AG04450 (cell line): Measurements from ENCODE around the gene ZNF853. TPM values are rescaled to one million over a fixed set of nuclear protein-coding genes. Genes with fewer than 3 reads are reported as not detected.

Source experiments
- CTCF ChIA-PET: fragments of 300-600, 350-600 bp; formaldehyde crosslinking; extraction: SDS; loops from one replicate; lab custom pipeline; 2022; ENCODE audit warnings: antibody characterized with exemption, inconsistent platforms; lab: Charles Lee
- POLR2A ChIA-PET: fragments of 350-600 bp; formaldehyde crosslinking; extraction: SDS; loops from one replicate; lab custom pipeline; 2021; ENCODE audit warnings: antibody characterized with exemption, inconsistent platforms; lab: Yijun Ruan, JAX
- DNase-seq: peaks from one replicate; pipeline ENCODE4 v3.0.0-alpha.2; 2011; ENCODE audit warnings: low read depth, low spot score
- H3K27ac ChIP-seq: one replicate; pipeline ENCODE4 v1.5.1; 2012; ENCODE audit warnings: low read depth, low read length, control low read depth
- H3K27me3 ChIP-seq: one replicate; pipeline ENCODE4 v1.6.0; 2012; ENCODE audit warnings: low read length; ENCODE audit not compliant: control insufficient read depth, insufficient read depth
- H3K4me3 ChIP-seq: 2 replicates; pipeline ENCODE4 v1.5.1; 2011; ENCODE audit warnings: mild to moderate bottlenecking, low read depth, low read length, control low read depth
- H3K9me3 ChIP-seq: 2 replicates; pipeline ENCODE4 v1.5.1; 2012; ENCODE audit warnings: low read length; ENCODE audit not compliant: control insufficient read depth, insufficient read depth
- CTCF ChIP-seq: IDR thresholded peaks from 2 replicates; pipeline ENCODE4 v1.5.1; 2011; ENCODE audit warnings: low read depth, low read length, control low read depth, inconsistent platforms
- polyA plus RNA-seq: library from polyadenylated mRNA; depleted of rRNA; stranded (reverse); fragments of >200 nt; gene quantifications from 2 replicates; pipeline ENCODE4 v1.2.3, GENCODE V29; 2011

The ZNF853 gene
- polyA plus RNA-seq, 1 experiment: 5.3 TPM

DNA sequence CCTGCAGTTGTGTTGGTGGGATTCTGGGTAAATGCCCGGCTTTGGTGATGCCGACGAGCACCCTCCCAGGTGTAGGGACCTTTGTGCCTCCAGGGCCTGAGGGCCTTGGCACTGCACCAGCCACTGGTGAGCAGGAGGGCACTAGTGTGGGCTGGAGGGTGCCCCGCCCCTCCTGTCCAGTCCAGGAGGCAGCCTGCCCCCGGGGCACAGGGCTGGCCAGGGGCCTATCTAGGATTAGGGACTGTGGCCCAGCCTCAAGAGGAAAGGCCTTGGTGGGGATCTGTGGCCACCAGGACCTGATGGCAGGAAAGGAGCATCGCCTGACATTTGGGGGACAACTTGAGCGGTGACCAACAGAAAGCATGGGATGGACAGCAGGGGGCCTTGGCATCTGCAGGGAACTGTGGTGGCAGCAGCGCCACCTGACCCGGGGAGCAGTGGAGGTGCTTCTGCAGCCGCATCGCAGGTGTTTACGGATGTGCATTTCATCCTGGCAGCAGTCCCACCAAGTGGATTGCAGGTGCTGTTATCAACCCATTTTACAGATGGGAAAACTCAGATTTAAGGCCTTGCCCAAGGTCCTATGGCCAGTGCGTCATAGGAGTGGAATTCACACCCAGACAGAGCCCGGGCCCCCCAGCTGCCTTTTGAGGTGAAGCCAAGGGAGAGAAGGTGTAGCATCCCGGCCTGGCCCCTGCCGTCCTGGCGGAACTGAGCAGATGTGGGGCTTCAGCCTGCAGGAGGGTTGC is 32.8 kb downstream of the ZNF853 start:
- CTCF ChIA-PET: no interaction called here
- DNase-seq: no peak
- no peak for TF ChIP-seq CTCF
- POLR2A ChIA-PET: no interaction called here
- no peak overlapping the region for H3K27ac ChIP-seq
- H3K4me3 ChIP-seq: no peak overlapping the region
- H3K9me3 ChIP-seq: peaks cover 54% of the 10 kb centered on the region
- no peaks in the 10 kb centered on the region for H3K27me3 ChIP-seq

GRCh38 chr7:6648815-6649104 is 33.4 kb downstream of the ZNF853 start:
- ChIA-PET CTCF (no interaction called here), POLR2A (no interaction called here)
- no peak for TF ChIP-seq CTCF
- Histone ChIP-seq H3K27me3 (no peaks in the 10 kb centered on the region), H3K4me3 (no peak overlapping the region), H3K9me3 (peaks cover 56% of the 10 kb centered on the region), H3K27ac (no peak overlapping the region)
- no peak for DNase-seq

DNA sequence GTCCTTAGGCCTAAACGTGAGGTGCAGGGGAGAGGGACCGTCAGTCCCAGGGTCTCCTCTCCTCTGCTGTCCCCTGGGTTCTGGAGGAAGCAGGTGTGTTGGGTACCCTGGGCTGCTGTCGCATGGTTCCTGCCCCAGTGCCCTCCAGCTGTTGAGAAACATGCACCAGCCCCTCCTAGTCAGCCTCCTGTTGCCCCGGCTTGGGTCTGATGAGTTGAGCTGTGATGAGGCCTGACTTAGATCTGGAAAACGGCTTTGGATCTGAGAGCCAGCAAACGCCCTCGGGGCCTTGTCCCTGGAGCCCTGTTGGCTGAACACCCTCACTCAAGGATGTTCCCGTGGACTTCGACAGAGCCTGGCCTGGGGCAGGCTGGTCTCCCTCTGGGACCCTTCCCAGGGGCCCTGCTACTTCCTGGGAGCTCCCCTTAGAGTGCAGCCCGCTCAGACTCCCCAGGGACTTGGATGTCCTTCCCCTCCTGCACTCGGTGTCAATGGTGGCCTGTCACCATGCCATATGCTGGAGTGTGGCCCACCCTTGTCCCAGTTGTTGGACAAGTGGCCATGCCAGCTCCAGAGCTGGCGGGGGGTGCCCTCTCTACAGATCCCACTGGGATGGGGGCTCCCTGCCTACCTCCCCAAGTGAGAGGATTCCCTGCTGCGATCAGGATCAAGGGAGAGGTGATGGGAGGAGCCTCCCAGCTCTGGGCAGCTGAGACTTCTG is 34.0 kb downstream of the ZNF853 start:
- Histone ChIP-seq H3K9me3 (peaks cover 59% of the 10 kb centered on the region), H3K4me3 (no peak overlapping the region), H3K27ac (no peak overlapping the region), H3K27me3 (no peaks in the 10 kb centered on the region)
- no peak for DNase-seq
- POLR2A ChIA-PET: no interaction called here
- CTCF ChIA-PET: no interaction called here
- no peak for TF ChIP-seq CTCF

GRCh38 chr7:6650086-6650485 is 34.7 kb downstream of the ZNF853 start:
- no peak for DNase-seq
- H3K27ac ChIP-seq: no peak overlapping the region
- H3K9me3 ChIP-seq: peaks cover 65% of the 10 kb centered on the region
- no peak overlapping the region for H3K4me3 ChIP-seq
- POLR2A ChIA-PET: no interaction called here
- no peak for TF ChIP-seq CTCF
- CTCF ChIA-PET: no interaction called here
- H3K27me3 ChIP-seq: no peaks in the 10 kb centered on the region

DNA sequence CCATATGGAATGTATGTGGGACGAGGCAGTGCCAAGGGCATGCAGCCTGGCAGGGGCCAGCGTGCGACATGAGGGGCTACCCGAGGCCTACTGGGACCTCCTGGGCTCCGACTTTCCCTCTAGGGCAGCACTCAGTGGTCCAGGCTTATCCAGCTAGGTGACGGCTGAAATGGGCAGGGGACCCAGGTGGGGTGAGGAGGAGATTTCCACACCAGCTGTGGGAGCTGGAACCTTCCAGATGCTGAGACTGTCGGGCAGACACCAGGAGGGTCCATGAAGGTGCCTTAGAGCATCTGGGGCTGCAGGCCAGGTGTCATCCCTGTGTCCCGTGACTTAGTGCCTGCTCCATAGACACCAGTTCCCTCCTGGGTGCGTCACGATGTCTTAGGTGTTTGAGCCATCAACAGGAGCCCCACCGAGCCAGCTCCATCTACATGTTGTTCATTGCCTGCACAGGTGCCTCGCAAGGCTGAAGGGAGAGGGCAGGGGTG is 35.2 kb downstream of the ZNF853 start:
- no peak for DNase-seq
- Histone ChIP-seq H3K4me3 (no peak overlapping the region), H3K27ac (no peak overlapping the region), H3K9me3 (peaks cover 70% of the 10 kb centered on the region), H3K27me3 (no peaks in the 10 kb centered on the region)
- no peak for TF ChIP-seq CTCF
- ChIA-PET CTCF (no interaction called here), POLR2A (no interaction called here)
